ENCODE results near the gene PNPLA3.

PNPLA3 gene

GRCh38 chr22:43990044-43990443 is 66.4 kb downstream of the PNPLA3 start:
- H2AFZ ChIP-seq (ENCODE audit: low read length), result no peak overlapping the region
- H3K79me2 ChIP-seq (ENCODE audit: insufficient read depth, low read length), result no peaks in the 10 kb centered on the region
- H3K36me3 ChIP-seq (ENCODE audit: insufficient read depth, low read length), result peaks cover 85% of the 10 kb centered on the region; the same call in 1 of the 2 replicates
- no peak overlapping the region for H3K4me3 ChIP-seq (ENCODE audit: low read length, poor library complexity, severe bottlenecking)
- H4K20me1 ChIP-seq (ENCODE audit: insufficient read depth, low read length, poor library complexity, severe bottlenecking), result no peaks in the 10 kb centered on the region
- H3K4me1 ChIP-seq (ENCODE audit: insufficient read depth, low read length, poor library complexity, severe bottlenecking), result no peaks in the 10 kb centered on the region
- no peak overlapping the region for H3K4me2 ChIP-seq (ENCODE audit: low read depth, low read length, poor library complexity, severe bottlenecking)
- TF ChIP-seq EZH2phosphoT487 (IDR thresholded peaks at IDR 0.05; ENCODE audit: borderline replicate concordance), result no peak
- no peak for TF ChIP-seq CTCF (conservative IDR thresholded peaks at IDR 0.05; ENCODE audit: low read length)
- H3K9me3 ChIP-seq (ENCODE audit: insufficient read depth, low read depth, low read length), result no peaks in the 10 kb centered on the region
- H3F3A ChIP-seq (ENCODE audit: low read depth), result no peaks in the 10 kb centered on the region
- H3K9me2 ChIP-seq (replicated peaks; ENCODE audit: low read depth, low read length), result no peaks in the 10 kb centered on the region
- no peak overlapping the region for H3K9ac ChIP-seq (ENCODE audit: low read depth, low read length, poor library complexity, severe bottlenecking)
- no peaks in the 10 kb centered on the region for H3K27me3 ChIP-seq (ENCODE audit: insufficient read depth, low read length, poor library complexity, severe bottlenecking)

- H3K79me2 ChIP-seq (ENCODE audit: insufficient read depth, low read length), result no peaks in the 10 kb centered on the region
- H3K4me1 ChIP-seq (ENCODE audit: insufficient read depth, low read length, poor library complexity, severe bottlenecking), result no peaks in the 10 kb centered on the region
Measured at GRCh38 chr22:43991316-43992020, 67.9 kb downstream of the PNPLA3 start.

GRCh38 chr22:43992331-43992821 is 68.8 kb downstream of the PNPLA3 start:
- no peaks in the 10 kb centered on the region for H3K9me2 ChIP-seq (replicated peaks; ENCODE audit: low read depth, low read length)
- no peaks in the 10 kb centered on the region for H4K20me1 ChIP-seq (ENCODE audit: insufficient read depth, low read length, poor library complexity, severe bottlenecking)
- H3K4me2 ChIP-seq (ENCODE audit: low read depth, low read length, poor library complexity, severe bottlenecking), result no peak overlapping the region
- H3K4me1 ChIP-seq (ENCODE audit: insufficient read depth, low read length, poor library complexity, severe bottlenecking), result no peaks in the 10 kb centered on the region
- peaks cover 86% of the 10 kb centered on the region; the same call in 1 of the 2 replicates for H3K36me3 ChIP-seq (ENCODE audit: insufficient read depth, low read length)
- no peaks in the 10 kb centered on the region for H3K27me3 ChIP-seq (ENCODE audit: insufficient read depth, low read length, poor library complexity, severe bottlenecking)
- H2AFZ ChIP-seq (ENCODE audit: low read length), result no peak overlapping the region
- no peak for TF ChIP-seq EZH2phosphoT487 (IDR thresholded peaks at IDR 0.05; ENCODE audit: borderline replicate concordance)
- TF ChIP-seq CTCF (conservative IDR thresholded peaks at IDR 0.05; ENCODE audit: low read length), result no peak
- H3K4me3 ChIP-seq (ENCODE audit: low read length, poor library complexity, severe bottlenecking), result no peak overlapping the region
- H3K9ac ChIP-seq (ENCODE audit: low read depth, low read length, poor library complexity, severe bottlenecking), result no peak overlapping the region
- H3K9me3 ChIP-seq (ENCODE audit: insufficient read depth, low read depth, low read length), result no peaks in the 10 kb centered on the region
- no peaks in the 10 kb centered on the region for H3K79me2 ChIP-seq (ENCODE audit: insufficient read depth, low read length)
- no peaks in the 10 kb centered on the region for H3F3A ChIP-seq (ENCODE audit: low read depth)

More at GRCh38 chr22:43991316-43992020, 67.9 kb downstream of the PNPLA3 start:
- TF ChIP-seq EZH2phosphoT487 (IDR thresholded peaks at IDR 0.05; ENCODE audit: borderline replicate concordance) (no peak), CTCF (conservative IDR thresholded peaks at IDR 0.05; ENCODE audit: low read length) (no peak)
- H3K36me3 ChIP-seq (ENCODE audit: insufficient read depth, low read length), result peaks cover 83% of the 10 kb centered on the region; the same call in 1 of the 2 replicates
- no peaks in the 10 kb centered on the region for H3F3A ChIP-seq (ENCODE audit: low read depth)
- H3K4me2 ChIP-seq (ENCODE audit: low read depth, low read length, poor library complexity, severe bottlenecking), result no peak overlapping the region
- no peaks in the 10 kb centered on the region for H3K9me2 ChIP-seq (replicated peaks; ENCODE audit: low read depth, low read length)
- H3K9ac ChIP-seq (ENCODE audit: low read depth, low read length, poor library complexity, severe bottlenecking), result no peak overlapping the region
- H3K27me3 ChIP-seq (ENCODE audit: insufficient read depth, low read length, poor library complexity, severe bottlenecking), result no peaks in the 10 kb centered on the region
- H3K9me3 ChIP-seq (ENCODE audit: insufficient read depth, low read depth, low read length), result no peaks in the 10 kb centered on the region
- no peak overlapping the region for H3K4me3 ChIP-seq (ENCODE audit: low read length, poor library complexity, severe bottlenecking)
- H4K20me1 ChIP-seq (ENCODE audit: insufficient read depth, low read length, poor library complexity, severe bottlenecking), result no peaks in the 10 kb centered on the region
- H2AFZ ChIP-seq (ENCODE audit: low read length), result no peak overlapping the region

All from Loucy (cell line).